Measurements from ENCODE around the gene APOE. TPM values are rescaled to one million over a fixed set of nuclear protein-coding genes. Genes with fewer than 3 reads are reported as not detected.

Gene APOE
- total and polyA plus RNA-seq, 2 of the 13 experiments (the other 11 are each of a cell fraction or from before 2014, with no cell fraction given) = 1,328 to 1,470 TPM

DNA sequence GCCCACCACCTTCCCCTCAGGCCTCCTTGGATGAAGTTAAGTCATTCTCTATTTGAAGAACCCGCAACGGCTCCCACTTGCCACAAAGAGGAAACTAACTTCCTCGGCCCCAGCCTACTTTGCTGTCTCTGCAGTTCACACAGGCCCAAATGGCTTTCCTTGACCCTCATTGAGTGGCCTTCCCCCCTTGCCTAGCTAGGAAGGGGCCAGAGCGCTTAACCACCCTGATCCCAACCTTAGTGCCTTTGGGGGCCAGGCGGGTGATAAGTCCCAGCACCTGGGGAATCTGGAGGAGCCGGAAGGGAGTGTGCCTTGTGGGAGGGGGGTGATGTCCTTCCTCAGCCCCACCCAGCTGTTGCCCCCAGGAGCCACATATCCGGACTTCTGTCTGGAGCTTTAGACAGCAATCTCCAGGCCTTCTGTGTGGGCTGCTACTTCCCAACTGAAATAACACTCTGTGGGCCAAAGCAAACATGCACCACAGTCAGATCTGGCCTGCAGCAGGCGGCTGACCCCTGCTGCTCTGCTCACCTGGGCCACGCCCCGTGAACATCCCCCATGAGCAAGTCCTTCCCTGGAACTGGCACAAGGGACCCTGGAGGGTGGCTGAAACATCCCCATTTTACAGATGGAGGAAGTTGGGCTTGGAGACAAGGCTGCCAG is 49.0 kb upstream of the APOE start (continued):
- TF ChIP-seq, protein P1, sequence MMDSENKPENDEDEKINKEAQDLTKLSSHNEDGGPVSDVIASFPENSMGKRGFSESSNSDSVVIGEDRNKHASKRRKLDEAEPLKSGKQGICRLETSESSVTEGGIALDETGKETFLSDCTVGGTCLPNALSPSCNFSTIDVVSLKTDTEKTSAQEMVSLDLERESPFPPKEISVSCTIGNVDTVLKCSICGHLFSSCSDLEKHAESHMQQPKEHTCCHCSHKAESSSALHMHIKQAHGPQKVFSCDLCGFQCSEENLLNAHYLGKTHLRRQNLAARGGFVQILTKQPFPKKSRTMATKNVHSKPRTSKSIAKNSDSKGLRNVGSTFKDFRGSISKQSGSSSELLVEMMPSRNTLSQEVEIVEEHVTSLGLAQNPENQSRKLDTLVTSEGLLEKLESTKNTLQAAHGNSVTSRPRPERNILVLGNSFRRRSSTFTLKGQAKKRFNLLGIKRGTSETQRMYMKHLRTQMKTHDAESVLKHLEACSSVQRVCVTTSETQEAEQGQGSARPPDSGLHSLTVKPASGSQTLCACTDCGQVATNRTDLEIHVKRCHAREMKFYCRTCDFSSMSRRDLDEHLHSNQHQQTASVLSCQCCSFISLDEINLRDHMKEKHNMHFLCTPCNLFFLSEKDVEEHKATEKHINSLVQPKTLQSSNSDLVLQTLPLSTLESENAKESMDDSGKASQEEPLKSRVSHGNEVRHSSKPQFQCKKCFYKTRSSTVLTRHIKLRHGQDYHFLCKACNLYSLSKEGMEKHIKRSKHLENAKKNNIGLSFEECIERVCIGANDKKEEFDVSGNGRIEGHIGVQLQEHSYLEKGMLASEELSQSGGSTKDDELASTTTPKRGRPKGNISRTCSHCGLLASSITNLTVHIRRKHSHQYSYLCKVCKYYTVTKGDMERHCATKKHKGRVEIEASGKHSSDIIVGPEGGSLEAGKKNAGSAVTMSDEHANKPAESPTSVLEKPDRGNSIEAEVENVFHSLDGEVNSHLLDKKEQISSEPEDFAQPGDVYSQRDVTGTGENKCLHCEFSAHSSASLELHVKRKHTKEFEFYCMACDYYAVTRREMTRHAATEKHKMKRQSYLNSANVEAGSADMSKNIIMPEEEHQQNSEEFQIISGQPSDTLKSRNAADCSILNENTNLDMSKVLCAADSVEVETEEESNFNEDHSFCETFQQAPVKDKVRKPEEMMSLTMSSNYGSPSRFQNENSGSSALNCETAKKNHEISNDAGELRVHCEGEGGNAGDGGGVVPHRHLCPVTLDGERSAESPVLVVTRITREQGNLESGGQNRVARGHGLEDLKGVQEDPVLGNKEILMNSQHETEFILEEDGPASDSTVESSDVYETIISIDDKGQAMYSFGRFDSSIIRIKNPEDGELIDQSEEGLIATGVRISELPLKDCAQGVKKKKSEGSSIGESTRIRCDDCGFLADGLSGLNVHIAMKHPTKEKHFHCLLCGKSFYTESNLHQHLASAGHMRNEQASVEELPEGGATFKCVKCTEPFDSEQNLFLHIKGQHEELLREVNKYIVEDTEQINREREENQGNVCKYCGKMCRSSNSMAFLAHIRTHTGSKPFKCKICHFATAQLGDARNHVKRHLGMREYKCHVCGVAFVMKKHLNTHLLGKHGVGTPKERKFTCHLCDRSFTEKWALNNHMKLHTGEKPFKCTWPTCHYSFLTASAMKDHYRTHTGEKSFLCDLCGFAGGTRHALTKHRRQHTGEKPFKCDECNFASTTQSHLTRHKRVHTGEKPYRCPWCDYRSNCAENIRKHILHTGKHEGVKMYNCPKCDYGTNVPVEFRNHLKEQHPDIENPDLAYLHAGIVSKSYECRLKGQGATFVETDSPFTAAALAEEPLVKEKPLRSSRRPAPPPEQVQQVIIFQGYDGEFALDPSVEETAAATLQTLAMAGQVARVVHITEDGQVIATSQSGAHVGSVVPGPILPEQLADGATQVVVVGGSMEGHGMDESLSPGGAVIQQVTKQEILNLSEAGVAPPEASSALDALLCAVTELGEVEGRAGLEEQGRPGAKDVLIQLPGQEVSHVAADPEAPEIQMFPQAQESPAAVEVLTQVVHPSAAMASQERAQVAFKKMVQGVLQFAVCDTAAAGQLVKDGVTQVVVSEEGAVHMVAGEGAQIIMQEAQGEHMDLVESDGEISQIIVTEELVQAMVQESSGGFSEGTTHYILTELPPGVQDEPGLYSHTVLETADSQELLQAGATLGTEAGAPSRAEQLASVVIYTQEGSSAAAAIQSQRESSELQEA (CRISPR knock-in tag; IDR thresholded peaks at IDR 0.05; ENCODE audit: not compliant biosample characterization) = peak; percentile 36
- TF ChIP-seq, protein P2, sequence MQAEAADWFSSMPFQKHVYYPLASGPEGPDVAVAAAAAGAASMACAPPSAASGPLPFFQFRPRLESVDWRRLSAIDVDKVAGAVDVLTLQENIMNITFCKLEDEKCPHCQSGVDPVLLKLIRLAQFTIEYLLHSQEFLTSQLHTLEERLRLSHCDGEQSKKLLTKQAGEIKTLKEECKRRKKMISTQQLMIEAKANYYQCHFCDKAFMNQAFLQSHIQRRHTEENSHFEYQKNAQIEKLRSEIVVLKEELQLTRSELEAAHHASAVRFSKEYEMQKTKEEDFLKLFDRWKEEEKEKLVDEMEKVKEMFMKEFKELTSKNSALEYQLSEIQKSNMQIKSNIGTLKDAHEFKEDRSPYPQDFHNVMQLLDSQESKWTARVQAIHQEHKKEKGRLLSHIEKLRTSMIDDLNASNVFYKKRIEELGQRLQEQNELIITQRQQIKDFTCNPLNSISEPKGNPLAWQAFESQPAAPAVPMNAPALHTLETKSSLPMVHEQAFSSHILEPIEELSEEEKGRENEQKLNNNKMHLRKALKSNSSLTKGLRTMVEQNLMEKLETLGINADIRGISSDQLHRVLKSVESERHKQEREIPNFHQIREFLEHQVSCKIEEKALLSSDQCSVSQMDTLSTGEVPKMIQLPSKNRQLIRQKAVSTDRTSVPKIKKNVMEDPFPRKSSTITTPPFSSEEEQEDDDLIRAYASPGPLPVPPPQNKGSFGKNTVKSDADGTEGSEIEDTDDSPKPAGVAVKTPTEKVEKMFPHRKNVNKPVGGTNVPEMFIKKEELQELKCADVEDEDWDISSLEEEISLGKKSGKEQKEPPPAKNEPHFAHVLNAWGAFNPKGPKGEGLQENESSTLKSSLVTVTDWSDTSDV (CRISPR knock-in tag; IDR thresholded peaks at IDR 0.05) = no peak
- TF ChIP-seq CSRNP2 (CRISPR knock-in tag; conservative IDR thresholded peaks at IDR 0.05; ENCODE audit: low read depth) = no peak
- peak; percentile 41; the same call in 1 of the 2 replicates for TF ChIP-seq BCL6 (CRISPR knock-in tag; IDR thresholded peaks at IDR 0.05)
- TF ChIP-seq ZNF33A (CRISPR knock-in tag; IDR thresholded peaks at IDR 0.05; ENCODE audit: borderline replicate concordance) = no peak
- no peak for TF ChIP-seq ZNF564 (CRISPR knock-in tag; IDR thresholded peaks at IDR 0.05)
- TF ChIP-seq TCF7 (IDR thresholded peaks at IDR 0.05; ENCODE audit: low read depth) = no peak
- TF ChIP-seq SIX4 (CRISPR knock-in tag; IDR thresholded peaks at IDR 0.05) = no peak
- no peak for TF ChIP-seq ZNF792 (CRISPR knock-in tag; IDR thresholded peaks at IDR 0.05)
- peak; percentile 73 for TF ChIP-seq RXRA (CRISPR knock-in tag; IDR thresholded peaks at IDR 0.05)
- TF ChIP-seq ZNF329 (CRISPR knock-in tag; IDR thresholded peaks at IDR 0.05; ENCODE audit: low read depth) = no peak
- TF ChIP-seq SIN3B (IDR thresholded peaks at IDR 0.05; ENCODE audit: low read length) = no peak
- TF ChIP-seq NCOA2 (CRISPR knock-in tag; IDR thresholded peaks at IDR 0.05) = peak; percentile 46; the same call in 1 of the 2 replicates
- TF ChIP-seq ZNF784 (CRISPR knock-in tag; IDR thresholded peaks at IDR 0.05; ENCODE audit: borderline replicate concordance) = no peak
- no peak for TF ChIP-seq E2F1 (CRISPR knock-in tag; IDR thresholded peaks at IDR 0.05)

Data from HepG2 (cell line).